Osteoblast (primary cell): ENCODE results near the gene NEBL. TPM values are rescaled to one million over a fixed set of nuclear protein-coding genes. Genes with fewer than 3 reads are reported as not detected.

Experiments used
- DNase-seq: peaks from one replicate; pipeline ENCODE4 v3.0.0; 2011; ENCODE audit warnings: low spot score, mixed read lengths; ENCODE audit not compliant: insufficient read length; ENCODE audit errors: missing footprints
- H2AFZ ChIP-seq: 2 replicates; pipeline ENCODE4 v1.6.0; 2011; ENCODE audit warnings: mild to moderate bottlenecking, low read length
- H3K27ac ChIP-seq: 2 replicates; pipeline ENCODE4 v1.5.1; 2011; ENCODE audit warnings: mild to moderate bottlenecking, low read depth, low read length, moderate library complexity
- H3K27me3 ChIP-seq: 2 replicates; pipeline ENCODE4 v1.6.0; 2012; ENCODE audit warnings: mild to moderate bottlenecking, control low read depth, inconsistent platforms, low read length, moderate library complexity; ENCODE audit not compliant: insufficient read depth
- H3K36me3 ChIP-seq: 2 replicates; pipeline ENCODE4 v1.5.1; 2011; ENCODE audit warnings: mild to moderate bottlenecking, low read length, control low read depth, moderate library complexity; ENCODE audit not compliant: insufficient read depth
- H3K4me1 ChIP-seq: 2 replicates; pipeline ENCODE4 v1.5.1; 2011; ENCODE audit warnings: mild to moderate bottlenecking, low read length, control low read depth, moderate library complexity; ENCODE audit not compliant: insufficient read depth
- H3K4me2 ChIP-seq: 2 replicates; pipeline ENCODE4 v1.6.0; 2011; ENCODE audit warnings: mild to moderate bottlenecking, low read length; ENCODE audit not compliant: insufficient read depth
- H3K4me3 ChIP-seq: fragments of 200-600 bp; sonication (generic); 3 replicates; pipeline ENCODE4 v1.5.1; 2012; ENCODE audit warnings: mild to moderate bottlenecking, low read length, inconsistent platforms; ENCODE audit not compliant: insufficient read depth
- H3K79me2 ChIP-seq: 2 replicates; pipeline ENCODE4 v1.6.0; 2012; ENCODE audit warnings: mild to moderate bottlenecking, low read length, control low read depth, inconsistent platforms; ENCODE audit not compliant: insufficient read depth
- H3K9me3 ChIP-seq: 2 replicates; pipeline ENCODE4 v1.5.1; 2011; ENCODE audit warnings: low read depth, low read length, control low read depth
- H4K20me1 ChIP-seq: 2 replicates; pipeline ENCODE4 v1.6.0; 2012; ENCODE audit warnings: mild to moderate bottlenecking, low read length, control low read depth; ENCODE audit not compliant: insufficient read depth
- CTCF ChIP-seq: IDR thresholded peaks from 2 replicates; pipeline ENCODE4 v1.5.1; 2011; ENCODE audit warnings: mild to moderate bottlenecking, low read depth, low read length, moderate library complexity; ENCODE audit errors: extremely low read depth
- total RNA-seq: library from RNA; depleted of rRNA; stranded (reverse); fragments of >200 nt; gene quantifications from 2 replicates; pipeline ENCODE4 v1.2.3, GENCODE V29; 2012

Gene NEBL
- total RNA-seq, 1 donor: under 0.01 TPM

- H3K4me1 ChIP-seq: peaks cover 8% of the 10 kb centered on the region
These were observed 127.6 kb downstream of the NEBL start for GRCh38 chr10:20769481-20769880.

GRCh38 chr10:20768843-20769242, 128.3 kb downstream of the NEBL start:
- peak; percentile 30 for TF ChIP-seq CTCF
- no peak overlapping the region for H3K4me2 ChIP-seq
- no peaks in the 10 kb centered on the region for H3K36me3 ChIP-seq
- H3K4me3 ChIP-seq: no peak overlapping the region
- no peak overlapping the region for H2AFZ ChIP-seq
- H3K4me1 ChIP-seq: peaks cover 8% of the 10 kb centered on the region
- H3K9me3 ChIP-seq: no peaks in the 10 kb centered on the region
- H3K79me2 ChIP-seq: no peaks in the 10 kb centered on the region
- DNase-seq: no peak
- H3K27me3 ChIP-seq: no peaks in the 10 kb centered on the region
- H3K27ac ChIP-seq: no peak overlapping the region
- H4K20me1 ChIP-seq: no peaks in the 10 kb centered on the region

More at GRCh38 chr10:20769481-20769880, 127.6 kb downstream of the NEBL start:
- DNase-seq: no peak
- Histone ChIP-seq H4K20me1 (no peaks in the 10 kb centered on the region), H3K27ac (no peak overlapping the region), H2AFZ (no peak overlapping the region), H3K36me3 (no peaks in the 10 kb centered on the region), H3K79me2 (no peaks in the 10 kb centered on the region), H3K4me3 (no peak overlapping the region), H3K9me3 (no peaks in the 10 kb centered on the region), H3K27me3 (no peaks in the 10 kb centered on the region), H3K4me2 (no peak overlapping the region)
- TF ChIP-seq CTCF: no peak

GRCh38 chr10:20767028-20767427, 130.1 kb downstream of the NEBL start:
- Histone ChIP-seq H3K4me3 (no peak overlapping the region), H2AFZ (no peak overlapping the region), H3K4me1 (peaks cover 8% of the 10 kb centered on the region), H4K20me1 (no peaks in the 10 kb centered on the region), H3K79me2 (no peaks in the 10 kb centered on the region), H3K36me3 (no peaks in the 10 kb centered on the region), H3K27me3 (no peaks in the 10 kb centered on the region), H3K4me2 (no peak overlapping the region), H3K9me3 (no peaks in the 10 kb centered on the region), H3K27ac (no peak overlapping the region)
- TF ChIP-seq CTCF: no peak
- peak; percentile 85 for DNase-seq

- Histone ChIP-seq H3K27ac (no peak overlapping the region), H3K4me2 (no peak overlapping the region), H3K27me3 (no peaks in the 10 kb centered on the region), H2AFZ (no peak overlapping the region), H3K4me1 (peaks cover 8% of the 10 kb centered on the region), H3K9me3 (no peaks in the 10 kb centered on the region), H3K79me2 (no peaks in the 10 kb centered on the region), H4K20me1 (no peaks in the 10 kb centered on the region), H3K4me3 (no peak overlapping the region), H3K36me3 (no peaks in the 10 kb centered on the region)
- no peak for DNase-seq
- TF ChIP-seq CTCF: no peak
These were observed 132.0 kb downstream of the NEBL start for GRCh38 chr10:20765066-20765465.
